Fibroblast of mammary gland (primary cell): ENCODE measurements around the gene PCP4.

Experiments used
- DNase-seq: peaks from one replicate; pipeline ENCODE4 v3.0.0-alpha.2; 2010; ENCODE audit warnings: low read depth
- H3K4me3 ChIP-seq: 2 replicates; pipeline ENCODE4 v1.5.1; 2011; ENCODE audit warnings: low read depth, mild to moderate bottlenecking, low read length, moderate library complexity; ENCODE audit not compliant: control insufficient read depth
- TF ChIP-seq, protein P1 (sequence below): conservative IDR thresholded peaks from 2 replicates; pipeline ENCODE4 v1.5.1; 2011; ENCODE audit warnings: low read depth, low read length, inconsistent platforms; ENCODE audit not compliant: control insufficient read depth, insufficient read depth

PCP4 gene

DNA sequence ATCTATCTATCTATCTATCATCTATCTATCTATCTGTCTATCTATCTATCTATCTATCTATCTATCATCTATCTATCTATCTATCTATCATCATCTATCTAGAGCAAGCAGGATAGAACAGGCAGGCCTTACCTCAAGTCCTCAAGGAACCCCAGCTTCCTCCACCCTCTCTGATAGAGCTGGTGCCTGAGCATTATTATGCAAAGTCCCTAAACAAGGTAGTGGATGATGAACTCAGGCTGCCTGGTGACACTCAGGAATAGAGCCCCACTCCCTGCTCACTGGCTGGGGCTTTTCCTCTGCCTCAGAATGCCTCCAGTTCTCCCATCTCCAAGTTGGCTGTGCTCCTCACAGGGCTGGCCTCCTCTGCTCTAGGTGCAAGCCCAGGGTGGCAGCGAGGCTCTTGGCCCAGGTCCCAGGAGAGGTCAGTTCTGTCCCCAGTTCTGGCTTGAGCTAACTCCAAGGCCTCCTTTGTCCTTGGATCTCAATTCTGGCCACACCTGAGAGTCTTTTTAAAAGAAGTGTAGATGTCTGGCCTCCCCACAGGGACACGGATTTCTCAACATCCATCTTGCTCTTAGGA is 60.2 kb downstream of the PCP4 start:
- H3K4me3 ChIP-seq, result no peak overlapping the region
- no peak for DNase-seq
- TF ChIP-seq, protein P1, sequence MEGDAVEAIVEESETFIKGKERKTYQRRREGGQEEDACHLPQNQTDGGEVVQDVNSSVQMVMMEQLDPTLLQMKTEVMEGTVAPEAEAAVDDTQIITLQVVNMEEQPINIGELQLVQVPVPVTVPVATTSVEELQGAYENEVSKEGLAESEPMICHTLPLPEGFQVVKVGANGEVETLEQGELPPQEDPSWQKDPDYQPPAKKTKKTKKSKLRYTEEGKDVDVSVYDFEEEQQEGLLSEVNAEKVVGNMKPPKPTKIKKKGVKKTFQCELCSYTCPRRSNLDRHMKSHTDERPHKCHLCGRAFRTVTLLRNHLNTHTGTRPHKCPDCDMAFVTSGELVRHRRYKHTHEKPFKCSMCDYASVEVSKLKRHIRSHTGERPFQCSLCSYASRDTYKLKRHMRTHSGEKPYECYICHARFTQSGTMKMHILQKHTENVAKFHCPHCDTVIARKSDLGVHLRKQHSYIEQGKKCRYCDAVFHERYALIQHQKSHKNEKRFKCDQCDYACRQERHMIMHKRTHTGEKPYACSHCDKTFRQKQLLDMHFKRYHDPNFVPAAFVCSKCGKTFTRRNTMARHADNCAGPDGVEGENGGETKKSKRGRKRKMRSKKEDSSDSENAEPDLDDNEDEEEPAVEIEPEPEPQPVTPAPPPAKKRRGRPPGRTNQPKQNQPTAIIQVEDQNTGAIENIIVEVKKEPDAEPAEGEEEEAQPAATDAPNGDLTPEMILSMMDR, result no peak

DNA sequence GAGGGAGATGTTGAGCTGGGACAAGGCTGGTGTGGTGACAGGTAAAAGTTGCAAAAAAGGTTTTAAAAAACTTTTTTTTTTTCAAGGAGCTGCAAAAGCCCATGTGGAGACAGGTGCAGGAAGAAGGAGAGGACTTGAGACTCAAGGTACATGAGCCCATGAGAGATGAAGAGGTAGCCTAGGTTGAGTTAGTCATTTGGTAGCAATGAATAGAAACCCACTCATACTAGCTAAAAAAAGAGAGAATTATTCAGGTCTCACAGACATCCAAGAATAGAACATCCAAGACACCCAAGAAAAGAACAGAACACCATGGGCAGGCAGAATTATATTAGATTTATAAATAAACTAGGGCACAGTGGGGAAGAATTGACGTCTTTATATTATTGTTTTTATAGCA is 65.1 kb downstream of the PCP4 start:
- no peak for DNase-seq
- TF ChIP-seq, protein P1, result no peak
- no peak overlapping the region for H3K4me3 ChIP-seq

DNA sequence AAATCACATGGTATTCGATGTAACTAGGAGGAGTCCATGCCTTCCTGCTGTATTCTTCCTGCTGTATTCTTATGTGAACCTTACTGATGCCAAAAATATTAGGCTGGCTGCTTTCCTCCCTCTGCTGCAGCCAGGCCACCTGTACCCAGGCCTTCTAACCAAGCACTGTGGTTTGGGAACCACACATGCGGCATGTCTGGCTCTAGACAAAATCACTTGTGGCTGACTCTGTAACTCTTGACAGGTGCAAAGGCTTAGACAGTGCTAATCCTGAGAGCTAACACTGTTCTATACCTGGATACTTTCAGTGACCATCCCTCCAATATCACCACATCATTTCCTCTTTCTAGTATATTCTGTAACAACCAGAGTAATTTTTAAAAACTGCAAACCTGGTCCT is 67.7 kb downstream of the PCP4 start:
- H3K4me3 ChIP-seq, result no peak overlapping the region
- DNase-seq, result no peak
- TF ChIP-seq, protein P1, result no peak

DNA sequence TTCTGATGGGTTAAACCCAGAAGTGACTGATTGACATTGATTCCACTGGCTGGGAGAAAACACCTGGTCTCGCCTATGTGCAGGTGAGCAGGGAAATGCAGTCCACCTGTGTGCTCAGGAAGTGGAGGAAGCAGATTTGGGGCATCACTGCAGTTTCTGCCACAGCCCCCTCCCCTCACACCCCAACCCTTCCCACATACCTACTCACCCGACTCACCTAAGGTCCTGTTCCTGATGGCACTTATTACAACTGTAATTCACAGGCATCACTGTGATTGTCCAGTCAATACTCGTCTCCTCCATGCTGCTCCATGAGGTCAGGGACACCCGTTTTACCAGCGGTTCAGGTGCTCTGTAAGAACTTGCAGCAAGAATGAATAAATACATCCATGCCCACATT is 68.5 kb downstream of the PCP4 start:
- TF ChIP-seq, protein P1, result no peak
- H3K4me3 ChIP-seq, result no peak overlapping the region
- no peak for DNase-seq

DNA sequence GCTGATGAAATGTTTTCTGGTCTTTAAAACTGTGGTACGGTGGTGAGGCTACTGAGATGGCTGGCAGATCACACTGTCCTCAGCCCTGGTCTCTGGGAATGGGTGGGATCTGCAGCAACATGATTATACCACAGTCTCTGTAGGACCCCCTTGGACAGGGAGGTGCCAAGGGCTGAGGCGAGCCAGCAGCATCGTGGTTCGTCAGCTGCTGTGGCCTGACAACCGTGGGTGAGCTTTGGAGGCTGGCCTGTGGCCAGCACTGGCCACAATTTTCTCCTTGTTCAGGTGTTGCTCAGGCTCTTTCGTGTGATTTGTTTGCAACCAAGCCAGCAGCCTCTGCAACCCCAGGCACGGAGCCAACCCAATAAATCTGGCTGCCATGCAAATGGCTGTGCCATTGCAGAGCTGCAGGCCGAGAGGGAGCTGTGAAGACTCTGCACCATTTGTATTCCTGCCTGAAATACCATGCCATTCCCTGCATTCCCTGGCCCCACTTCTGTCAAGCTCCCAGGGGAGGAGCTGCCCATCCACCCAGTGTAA is 70.9 kb downstream of the PCP4 start:
- DNase-seq, result no peak
- H3K4me3 ChIP-seq, result no peak overlapping the region
- TF ChIP-seq, protein P1, result no peak

DNA sequence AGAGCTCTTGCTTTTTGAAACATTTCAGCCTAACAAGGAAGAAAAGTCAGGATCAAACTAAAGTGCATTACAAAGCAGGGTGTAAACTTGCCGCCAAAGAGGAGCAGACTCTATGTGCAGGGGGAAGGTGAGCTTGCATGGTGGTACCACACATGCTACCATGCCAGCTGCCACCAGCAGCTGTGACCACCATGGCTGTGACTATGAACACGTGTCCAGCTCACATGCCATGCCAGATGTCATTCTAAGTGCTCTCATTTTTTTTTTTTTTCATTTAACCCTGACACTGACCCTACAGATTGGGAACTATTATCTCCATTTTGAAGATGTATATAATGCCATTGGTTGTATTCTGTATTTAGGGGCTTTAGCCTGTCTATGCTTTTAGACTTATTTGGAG is 79.0 kb downstream of the PCP4 start:
- TF ChIP-seq, protein P1, result no peak
- no peak overlapping the region for H3K4me3 ChIP-seq
- DNase-seq, result no peak

DNA sequence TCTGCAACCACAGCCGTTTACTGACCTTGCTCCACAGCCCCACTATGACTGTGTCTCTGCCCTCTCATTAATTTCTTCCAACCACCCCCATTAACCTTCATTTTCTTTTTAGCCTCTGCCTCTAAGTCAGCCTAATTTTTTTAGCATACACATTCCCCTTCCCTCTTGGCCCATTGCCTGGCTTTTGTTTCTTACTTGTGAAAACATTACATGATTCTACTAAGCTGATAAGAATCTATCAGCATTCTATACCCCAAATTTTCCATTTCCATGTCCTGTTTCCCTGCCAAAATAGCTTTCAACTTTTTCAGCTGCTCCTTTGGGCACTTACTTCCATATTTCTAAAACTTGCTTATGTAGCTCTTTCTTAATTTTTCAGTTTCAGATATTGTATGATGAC is 79.8 kb downstream of the PCP4 start:
- DNase-seq, result no peak
- TF ChIP-seq, protein P1, result no peak
- H3K4me3 ChIP-seq, result no peak overlapping the region
